HUDEP-2 (cell line): ENCODE data around the gene CNIH2.
A peak's percentile ranks its signal among the peaks of the same experiment; 100 is the strongest.

Experiments
- DNase-seq, 76 experiments: peaks; one replicate each; lab custom pipeline; 2025; ENCODE audit not compliant: unreplicated experiment in 76 of 76; lab: John Stamatoyannopoulos, UW

Gene CNIH2

DNA sequence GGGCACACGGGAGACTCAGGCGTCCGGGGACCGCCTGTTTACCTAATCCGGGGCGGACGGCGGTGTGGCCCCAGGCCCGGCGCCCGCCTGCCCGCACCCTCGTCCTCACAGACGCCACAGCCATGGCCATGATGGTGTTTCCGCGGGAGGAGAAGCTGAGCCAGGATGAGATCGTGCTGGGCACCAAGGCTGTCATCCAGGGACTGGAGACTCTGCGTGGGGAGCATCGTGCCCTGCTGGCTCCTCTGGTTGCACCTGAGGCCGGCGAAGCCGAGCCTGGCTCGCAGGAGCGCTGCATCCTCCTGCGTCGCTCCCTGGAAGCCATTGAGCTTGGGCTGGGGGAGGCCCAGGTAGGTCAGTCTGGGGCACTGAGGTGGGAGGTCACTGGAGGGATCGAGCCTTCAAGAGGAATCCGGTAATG is 19.5 kb upstream of the CNIH2 start:
- DNase-seq, result no peak

DNA sequence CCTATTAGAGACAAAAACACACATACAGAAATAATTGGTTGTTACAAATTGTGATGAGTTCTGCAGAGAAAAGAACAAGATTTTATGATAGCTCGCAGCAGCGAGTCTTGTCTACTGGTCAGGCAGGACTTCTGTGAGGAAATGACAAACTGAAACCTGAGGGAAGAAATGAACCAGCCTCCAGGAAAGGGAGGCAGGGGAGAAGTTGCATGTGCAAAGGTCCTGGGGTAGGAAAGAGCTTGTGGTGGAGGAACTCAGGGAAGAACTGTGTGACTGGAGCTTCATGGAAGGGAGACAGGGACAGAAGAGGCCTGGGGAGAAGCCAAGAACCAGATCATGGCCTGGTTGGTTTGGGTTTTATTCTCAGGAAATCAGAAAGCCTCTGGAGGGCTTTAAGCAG is 18.8 kb upstream of the CNIH2 start:
- DNase-seq, result no peak

GRCh38 chr11:66259956-66260355 is 18.0 kb upstream of the CNIH2 start:
- no peak for DNase-seq

- DNase-seq, result no peak
Measured at GRCh38 chr11:66261578-66261977, 16.4 kb upstream of the CNIH2 start.

DNA sequence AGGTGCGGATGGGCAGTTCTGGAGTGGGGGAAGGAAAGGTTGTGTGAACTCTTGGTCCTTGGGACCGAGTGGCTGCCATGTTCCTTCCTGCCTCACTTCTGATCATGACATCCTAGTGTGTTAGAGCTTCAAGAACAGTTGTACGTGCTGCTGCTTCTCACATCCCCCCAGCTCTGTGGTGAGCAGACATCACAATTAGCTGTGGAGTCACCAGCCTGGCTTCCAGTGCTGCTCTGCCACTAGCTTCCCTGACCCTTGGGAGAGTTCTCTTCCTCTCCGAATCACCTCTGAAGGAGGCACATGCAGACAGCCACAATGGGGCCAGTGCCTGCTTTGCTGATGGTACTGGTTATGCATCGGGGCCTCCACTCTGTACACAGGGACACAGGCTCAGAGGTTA is 15.8 kb upstream of the CNIH2 start:
- no peak for DNase-seq

GRCh38 chr11:66262696-66263095 is 15.3 kb upstream of the CNIH2 start:
- DNase-seq, result no peak

DNA sequence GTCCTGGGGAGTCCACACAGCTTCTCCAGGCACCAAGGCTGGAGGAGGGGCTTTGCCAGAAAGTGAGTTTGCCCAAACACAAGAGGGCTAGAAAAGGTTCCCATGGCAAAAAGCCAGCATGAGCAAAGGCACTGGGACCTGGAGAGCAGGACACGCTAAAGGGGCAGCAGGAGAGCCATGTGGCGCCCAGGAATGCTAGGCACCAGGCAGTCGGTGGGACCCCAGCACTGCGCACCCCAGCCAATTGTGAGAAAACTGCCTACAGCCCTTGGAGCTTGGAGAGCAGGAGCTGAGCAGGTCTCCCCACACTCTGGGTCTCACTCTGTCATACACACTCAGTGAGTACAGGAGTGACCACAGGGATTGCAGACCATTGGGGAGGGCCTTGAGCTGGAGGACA is 14.7 kb upstream of the CNIH2 start:
- DNase-seq, result no peak

- no peak for DNase-seq
Measured at GRCh38 chr11:66263785-66264184, 14.2 kb upstream of the CNIH2 start.

GRCh38 chr11:66264383-66264782 is 13.6 kb upstream of the CNIH2 start:
- DNase-seq, result no peak

GRCh38 chr11:66264914-66265313 is 13.1 kb upstream of the CNIH2 start:
- DNase-seq, result peak in 9 of 76 experiments; percentile 5 to 32 (median 16)

GRCh38 chr11:66265531-66266377 is 12.2 kb upstream of the CNIH2 start:
- no peak for DNase-seq

GRCh38 chr11:66266378-66267038 is 11.5 kb upstream of the CNIH2 start:
- DNase-seq, result no peak

DNA sequence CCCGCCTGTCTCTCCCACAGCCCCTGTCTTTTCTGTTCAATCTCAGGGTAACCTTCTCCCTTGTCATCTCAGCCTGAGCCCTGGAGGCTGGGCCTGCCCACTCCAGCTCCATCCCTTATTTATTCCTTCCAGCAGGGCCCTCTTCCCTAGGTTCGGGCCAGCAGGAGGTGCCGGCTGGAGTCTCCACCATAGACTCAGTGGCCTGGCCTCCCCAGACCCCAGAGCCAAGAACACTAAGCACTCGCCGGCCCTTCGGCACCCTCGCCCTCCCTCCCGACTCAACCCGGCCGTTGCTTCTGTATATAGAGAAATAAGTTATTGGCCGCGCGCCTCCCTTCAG is 11.0 kb upstream of the CNIH2 start:
- DNase-seq, result no peak

GRCh38 chr11:66267379-66268243 is 10.4 kb upstream of the CNIH2 start:
- DNase-seq, result peak in 72 of 76 experiments; percentile 14 to 86 (median 72)

DNA sequence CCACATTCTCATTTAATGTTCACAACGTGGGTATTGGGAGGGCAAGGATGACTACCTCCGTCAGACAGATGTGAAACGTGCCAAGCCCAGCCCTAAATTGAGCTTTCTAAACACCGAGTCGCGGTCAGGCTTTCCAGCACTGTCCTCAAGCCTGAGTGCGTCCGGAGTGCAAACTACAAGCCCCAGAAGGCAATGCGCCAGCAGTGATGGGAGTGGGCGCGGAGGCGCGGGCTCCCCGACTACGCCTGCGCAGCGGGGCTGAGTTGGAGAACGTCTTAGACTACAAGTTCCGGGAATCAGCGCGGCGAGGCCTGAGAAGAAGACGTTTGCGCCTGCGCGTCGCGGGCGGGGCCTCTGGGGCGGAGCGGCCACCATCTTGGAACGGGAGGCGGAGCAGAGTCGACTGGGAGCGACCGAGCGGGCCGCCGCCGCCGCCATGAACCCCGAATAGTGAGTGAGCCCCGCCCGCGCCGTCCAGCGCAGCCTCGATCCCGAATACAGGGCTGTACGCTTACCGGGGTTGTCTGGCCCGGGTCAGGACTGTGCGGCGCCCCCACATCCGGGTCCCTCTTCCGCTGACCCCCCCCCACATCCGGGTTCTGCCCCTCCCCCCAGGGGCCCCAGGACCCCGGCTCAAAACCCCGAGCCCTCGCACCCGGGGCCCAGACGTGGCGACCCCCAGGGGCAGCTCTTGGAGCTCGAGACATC is 9.6 kb upstream of the CNIH2 start, which contains the start of gene RAB1B:
TSS of gene RAB1B (plus strand) at position 396 of the 708 bp plus-strand sequence. CDS start at position 437, 41 bp downstream.
- DNase-seq, result peak; percentile 57 to 100 (median 99)

GRCh38 chr11:66268952-66269905 is 8.7 kb upstream of the CNIH2 start:
- peak in 3 of 76 experiments; percentile 16 to 32 (median 31) for DNase-seq

- DNase-seq, result no peak
Measured at GRCh38 chr11:66271816-66272215, 6.2 kb upstream of the CNIH2 start.

DNA sequence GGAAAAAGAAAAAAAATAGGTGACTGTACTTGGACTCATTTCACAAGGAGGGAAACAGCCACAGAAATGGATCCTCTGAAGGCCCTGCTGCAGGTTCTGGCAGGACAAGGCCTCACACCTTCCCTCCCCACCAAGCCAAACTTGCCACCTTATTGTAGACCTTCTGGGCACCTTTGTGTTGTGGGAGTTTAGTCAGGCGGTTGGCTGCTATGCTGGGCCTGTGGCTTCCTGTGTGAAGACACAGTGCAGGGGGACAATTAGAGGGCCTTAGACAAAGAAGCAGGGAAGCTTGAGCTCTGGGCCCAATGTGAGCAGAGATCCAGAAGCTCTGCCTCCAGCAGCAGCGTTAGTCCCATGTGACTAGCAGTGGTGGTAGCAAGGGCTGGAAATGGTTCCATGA is 5.4 kb upstream of the CNIH2 start:
- DNase-seq, result no peak

DNA sequence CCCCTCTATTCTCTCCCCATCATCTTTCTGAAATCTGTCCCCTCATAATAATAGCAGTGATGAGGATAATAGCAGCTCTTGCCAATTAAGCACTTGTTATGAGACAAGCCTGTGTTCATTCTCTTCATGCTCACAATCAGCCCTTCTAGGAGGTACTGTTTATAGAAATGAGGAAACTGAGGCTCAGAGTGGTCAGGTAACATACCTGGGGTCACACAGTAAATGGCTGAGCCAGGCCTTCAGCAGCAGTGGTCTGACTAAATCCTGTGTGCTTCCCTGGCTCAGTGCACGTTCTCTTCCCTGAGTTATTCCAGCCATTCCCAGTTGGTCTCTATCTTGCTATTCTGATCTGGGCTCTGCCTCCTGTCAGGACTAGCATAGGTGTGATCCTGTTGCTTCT is 3.8 kb upstream of the CNIH2 start:
- DNase-seq, result no peak
